Suprapubic skin (tissue), 4 donors: ENCODE results near the gene INPP5A. TPM values are rescaled to one million over a fixed set of nuclear protein-coding genes. Genes with fewer than 3 reads are reported as not detected.

Experiments
- DNase-seq, 2 donors: peaks; one replicate each; pipeline ENCODE4 v3.0.0-alpha.2; 2019; ENCODE audit warnings: low spot score in 2 of 2
- H3K27ac ChIP-seq: fragments of 200-600 bp; sonication (generic); one replicate; pipeline ENCODE4 v1.5.1; 2019
- H3K27me3 ChIP-seq: fragments of 200-600 bp; sonication (generic); one replicate; pipeline ENCODE4 v1.5.1; 2019
- H3K36me3 ChIP-seq: fragments of 200-600 bp; sonication (generic); one replicate; pipeline ENCODE4 v1.5.1; 2019
- H3K4me1 ChIP-seq: fragments of 200-600 bp; sonication (generic); one replicate; pipeline ENCODE4 v1.5.1; 2019
- H3K4me3 ChIP-seq: fragments of 200-600 bp; sonication (generic); one replicate; pipeline ENCODE4 v1.5.1; 2019; ENCODE audit warnings: mild to moderate bottlenecking
- H3K9me3 ChIP-seq: fragments of 200-600 bp; sonication (generic); one replicate; pipeline ENCODE4 v1.5.1; 2019
- CTCF ChIP-seq, 2 donors: fragments of 200-600 bp in 1 of 2; fragments of 450-650 bp in 1 of 2; sonication (generic) in 1 of 2; IDR thresholded peaks; one replicate each; pipeline ENCODE4 v1.5.1; 2016 to 2019; ENCODE audit warnings: antibody characterized with exemption in 2 of 2, mild to moderate bottlenecking in 1 of 2, moderate library complexity in 1 of 2
- EP300 ChIP-seq: sonication (generic); formaldehyde crosslinking; IDR thresholded peaks from one replicate; pipeline ENCODE4 v1.6.1; 2017; ENCODE audit warnings: antibody characterized with exemption
- POLR2A ChIP-seq, 2 donors: fragments of 450-650 bp; IDR thresholded peaks; one replicate each; pipeline ENCODE4 v1.6.1; 2017; ENCODE audit warnings: antibody characterized with exemption in 2 of 2, mild to moderate bottlenecking in 2 of 2, moderate library complexity in 2 of 2
- POLR2AphosphoS5 ChIP-seq, 3 donors: sonication (generic); formaldehyde crosslinking; IDR thresholded peaks; one replicate each; pipeline ENCODE4 v1.6.1; 2017; ENCODE audit warnings: antibody characterized with exemption in 3 of 3
- WGBS: methylation state at CpG from one replicate; pipeline ENCODE4 v1.1.5; 2018; 5-methylcytosine and 5-hydroxymethylcytosine counted together
- total RNA-seq, 4 donors: library from RNA; depleted of rRNA; stranded (reverse); fragments of >200 nt; gene quantifications; one replicate each; pipeline ENCODE4 v1.1.0, GENCODE V29; 2016

The INPP5A gene
- total RNA-seq, 4 donors from 2014 or later, result 28.1 to 39.1 (median 32.3) TPM

- no CpG with 5 or more reads among the region's 19 CpGs for WGBS
- Histone ChIP-seq H3K4me3 (no peak overlapping the region), H3K36me3 (peaks cover 11% of the 10 kb centered on the region), H3K9me3 (no peaks in the 10 kb centered on the region), H3K4me1 (no peaks in the 10 kb centered on the region), H3K27me3 (no peaks in the 10 kb centered on the region), H3K27ac (no peak overlapping the region)
- no peak for DNase-seq
- TF ChIP-seq POLR2A (IDR thresholded peaks at IDR 0.05) (no peak), EP300 (no peak), CTCF (IDR thresholded peaks at IDR 0.05) (no peak), POLR2AphosphoS5 (IDR thresholded peaks at IDR 0.05) (no peak)
These were observed 207.3 kb downstream of the INPP5A start for GRCh38 chr10:132744839-132745238.

DNA sequence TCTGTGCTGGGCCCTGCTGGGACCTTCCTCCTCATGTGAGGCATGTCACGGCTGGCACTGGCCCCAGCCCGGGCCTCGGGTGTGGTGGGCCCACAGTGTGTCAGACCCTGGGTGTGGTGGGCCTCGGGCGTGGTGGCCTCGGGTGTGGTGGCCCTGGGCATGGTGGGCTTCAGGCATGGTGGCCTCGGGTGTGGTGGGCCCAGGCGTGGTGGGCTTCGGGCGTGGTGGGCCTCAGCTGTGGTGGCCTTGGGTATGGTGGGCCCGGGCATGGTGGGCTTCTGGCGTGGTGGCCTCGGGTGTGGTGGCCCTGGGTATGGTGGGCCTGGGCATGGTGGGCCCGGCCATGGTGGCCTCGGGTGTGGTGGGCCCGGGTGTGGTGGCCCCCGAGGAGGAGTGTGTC, 207.9 kb downstream of the INPP5A start:
- Histone ChIP-seq H3K9me3 (no peaks in the 10 kb centered on the region), H3K4me1 (no peaks in the 10 kb centered on the region), H3K27ac (no peak overlapping the region), H3K36me3 (peaks cover 18% of the 10 kb centered on the region), H3K4me3 (no peak overlapping the region), H3K27me3 (no peaks in the 10 kb centered on the region)
- DNase-seq, result no peak
- 96% methylated on average over 10 of the region's 17 CpGs for WGBS
- TF ChIP-seq EP300 (no peak), CTCF (IDR thresholded peaks at IDR 0.05) (no peak)

- H3K36me3 ChIP-seq, result peaks cover 23% of the 10 kb centered on the region
- no peaks in the 10 kb centered on the region for H3K27me3 ChIP-seq
- no peak for DNase-seq
- TF ChIP-seq EP300 (no peak), POLR2A (IDR thresholded peaks at IDR 0.05) (no peak), POLR2AphosphoS5 (IDR thresholded peaks at IDR 0.05) (no peak), CTCF (IDR thresholded peaks at IDR 0.05) (no peak)
- no peak overlapping the region for H3K27ac ChIP-seq
- H3K4me3 ChIP-seq, result no peak overlapping the region
- no peaks in the 10 kb centered on the region for H3K9me3 ChIP-seq
- H3K4me1 ChIP-seq, result no peaks in the 10 kb centered on the region
- WGBS, result 95% methylated on average over 12 of the region's 13 CpGs
These were observed 208.4 kb downstream of the INPP5A start for GRCh38 chr10:132745971-132746370.

GRCh38 chr10:132746386-132746785, 208.8 kb downstream of the INPP5A start:
- TF ChIP-seq CTCF (IDR thresholded peaks at IDR 0.05) (no peak), POLR2AphosphoS5 (IDR thresholded peaks at IDR 0.05) (no peak), EP300 (no peak)
- H3K27me3 ChIP-seq, result no peaks in the 10 kb centered on the region
- H3K36me3 ChIP-seq, result peaks cover 23% of the 10 kb centered on the region
- H3K4me3 ChIP-seq, result no peak overlapping the region
- no peaks in the 10 kb centered on the region for H3K9me3 ChIP-seq
- DNase-seq, result no peak
- H3K4me1 ChIP-seq, result no peaks in the 10 kb centered on the region
- H3K27ac ChIP-seq, result no peak overlapping the region
- 93% methylated on average over 14 of the region's 14 CpGs for WGBS

GRCh38 chr10:132746801-132747625, 209.4 kb downstream of the INPP5A start:
- H3K27ac ChIP-seq, result no peak overlapping the region
- 89% methylated on average over 18 of the region's 29 CpGs for WGBS
- DNase-seq, result no peak
- H3K4me1 ChIP-seq, result no peaks in the 10 kb centered on the region
- no peaks in the 10 kb centered on the region for H3K9me3 ChIP-seq
- no peak overlapping the region for H3K4me3 ChIP-seq
- TF ChIP-seq POLR2AphosphoS5 (IDR thresholded peaks at IDR 0.05) (no peak), POLR2A (IDR thresholded peaks at IDR 0.05) (no peak), CTCF (IDR thresholded peaks at IDR 0.05) (no peak), EP300 (no peak)
- H3K27me3 ChIP-seq, result no peaks in the 10 kb centered on the region
- H3K36me3 ChIP-seq, result peaks cover 23% of the 10 kb centered on the region
